Activated naive CD4-positive, alpha-beta T cell treated with anti-CD3 and anti-CD28 coated beads for 36 hours (primary cell): Measurements from ENCODE around the gene RDH16. TPM values are rescaled to one million over a fixed set of nuclear protein-coding genes. Genes with fewer than 3 reads are reported as not detected.
"Not testable (repeated sequence)": the region's sequence is repeated elsewhere in the genome, so short reads cannot be mapped to it uniquely, and the experiment has no call there.

ENCODE experiments used
- CTCF ChIA-PET: fragments of 350-600 bp; sonication (Branson Sonifier 250); formaldehyde crosslinking; loops from one replicate; lab custom pipeline; 2021; ENCODE audit warnings: antibody characterized with exemption; lab: Charles Lee
- DNase-seq: peaks from one replicate; pipeline ENCODE4 v3.0.0-alpha.2; 2020
- H3K27ac Mint-ChIP-seq: one replicate; pipeline ENCODE4 v1.8.0; 2021; ENCODE audit warnings: mild to moderate bottlenecking, mixed read lengths
- H3K27me3 Mint-ChIP-seq: one replicate; pipeline ENCODE4 v1.8.0; 2021; ENCODE audit warnings: low read depth, mixed read lengths
- H3K36me3 Mint-ChIP-seq: one replicate; pipeline ENCODE4 v1.8.0; 2021; ENCODE audit warnings: low read depth, mixed read lengths
- H3K4me1 Mint-ChIP-seq: one replicate; pipeline ENCODE4 v1.8.0; 2021; ENCODE audit warnings: low read depth, mixed read lengths
- H3K4me3 Mint-ChIP-seq: one replicate; pipeline ENCODE4 v1.8.0; 2021; ENCODE audit warnings: mild to moderate bottlenecking, moderate library complexity, mixed read lengths
- H3K9me3 Mint-ChIP-seq: one replicate; pipeline ENCODE4 v1.8.0; 2021; ENCODE audit warnings: mixed read lengths
- intact Hi-C: fragments of 100-400 bp; cut with micrococcal nuclease; formaldehyde crosslinking; loops from one replicate; pipeline ENCODE4 v1.15.1; 2023
- total RNA-seq, 2 experiments: library from RNA; stranded (reverse); gene quantifications; one replicate each; pipeline ENCODE4 v1.2.3, GENCODE V29; 2021

RDH16 gene
- total RNA-seq, 2 experiments from 2014 or later: 0.54 to 0.69 TPM

DNA sequence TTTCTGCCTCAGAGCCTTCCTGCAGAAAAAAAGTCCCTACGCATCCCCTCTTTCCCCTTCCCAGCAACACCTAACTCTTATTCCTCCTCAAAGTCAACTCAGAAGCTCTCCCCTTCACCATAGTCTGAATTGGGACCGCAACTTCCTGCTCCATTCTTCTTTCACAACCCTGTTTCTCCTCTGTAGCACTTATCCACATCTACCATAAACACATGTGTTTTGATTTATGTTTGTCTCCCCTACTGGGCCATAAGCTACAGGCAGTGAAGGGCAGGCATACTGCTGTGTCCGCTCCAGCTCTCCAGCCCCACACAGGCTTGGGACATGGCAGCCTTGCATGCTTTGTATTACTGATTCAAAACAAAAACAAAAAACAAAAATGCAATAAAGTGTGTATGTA is 29.1 kb downstream of the RDH16 start:
- no peaks in the 10 kb centered on the region for H3K36me3 Mint-ChIP-seq
- H3K4me3 Mint-ChIP-seq: no peak overlapping the region

DNA sequence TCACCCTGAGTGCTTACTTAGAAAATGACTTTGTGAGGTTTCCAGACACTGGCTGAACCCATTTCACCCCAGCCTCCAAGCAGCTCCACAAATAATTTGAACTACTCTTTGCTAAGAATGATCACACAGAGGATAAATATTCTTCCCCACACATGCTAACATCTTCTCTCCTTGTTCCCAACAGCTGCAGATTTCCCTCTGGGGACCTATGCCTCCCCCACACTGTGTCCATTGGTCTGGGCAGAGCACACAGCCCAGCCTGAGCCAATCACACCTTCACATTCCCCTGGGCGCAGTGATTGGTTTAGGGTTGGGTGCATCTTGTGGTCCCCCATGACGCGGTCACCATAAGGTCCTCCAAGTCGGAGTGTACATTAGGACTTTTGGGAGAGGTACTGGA is 30.1 kb downstream of the RDH16 start:
- CTCF ChIA-PET: interaction anchor here (1.1 to 1.4 kb wide), 2 partner anchors 11 to 61 kb away, joined by 3 to 5 read pairs; no protein-coding TSS in a partner anchor

More for the DNA sequence above, 29.1 kb downstream of the RDH16 start:
- intact Hi-C loops: no loop called here
- no peaks in the 10 kb centered on the region for H3K27me3 Mint-ChIP-seq
- no peak for DNase-seq
- peaks cover 9% of the 10 kb centered on the region for H3K4me1 Mint-ChIP-seq
- CTCF ChIA-PET: interaction anchor here (1.1 kb wide), 1 partner anchor 60 kb away, joined by 3 read pairs; no protein-coding TSS in a partner anchor
- no peaks in the 10 kb centered on the region for H3K9me3 Mint-ChIP-seq
- no peak overlapping the region for H3K27ac Mint-ChIP-seq

DNA sequence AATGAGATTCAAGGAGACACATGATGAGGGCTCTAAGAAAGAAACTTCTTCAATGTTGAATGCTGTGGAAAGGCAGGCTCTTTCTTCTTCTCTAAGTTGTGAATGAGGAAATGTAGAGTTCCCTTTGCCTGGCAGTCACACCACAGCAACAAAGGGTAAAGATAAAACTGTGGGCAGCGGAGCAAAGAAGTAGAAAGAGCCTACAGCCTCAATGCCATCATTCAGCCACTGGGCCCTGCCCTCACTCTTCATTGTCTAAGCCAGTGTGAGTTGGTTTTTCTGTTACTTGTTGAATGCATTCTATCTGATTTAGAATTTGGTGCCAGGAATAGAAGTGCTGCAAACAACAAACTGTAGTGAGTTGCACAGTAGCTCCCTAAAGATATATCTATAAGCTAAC is 35.4 kb downstream of the RDH16 start:
- no peak overlapping the region for H3K27ac Mint-ChIP-seq
- no peak for DNase-seq
- peaks cover 7% of the 10 kb centered on the region for H3K9me3 Mint-ChIP-seq
- intact Hi-C loops: no loop called here
- H3K27me3 Mint-ChIP-seq: no peaks in the 10 kb centered on the region
- CTCF ChIA-PET: no interaction called here
- H3K4me3 Mint-ChIP-seq: no peak overlapping the region
- no peaks in the 10 kb centered on the region for H3K36me3 Mint-ChIP-seq
- H3K4me1 Mint-ChIP-seq: no peaks in the 10 kb centered on the region

More for the DNA sequence above, 30.1 kb downstream of the RDH16 start:
- intact Hi-C loops: no loop called here
- Mint-ChIP-seq H3K4me3 (no peak overlapping the region), H3K27me3 (no peaks in the 10 kb centered on the region), H3K36me3 (no peaks in the 10 kb centered on the region), H3K27ac (no peak overlapping the region), H3K9me3 (no peaks in the 10 kb centered on the region), H3K4me1 (peaks cover 9% of the 10 kb centered on the region)
- DNase-seq: no peak

DNA sequence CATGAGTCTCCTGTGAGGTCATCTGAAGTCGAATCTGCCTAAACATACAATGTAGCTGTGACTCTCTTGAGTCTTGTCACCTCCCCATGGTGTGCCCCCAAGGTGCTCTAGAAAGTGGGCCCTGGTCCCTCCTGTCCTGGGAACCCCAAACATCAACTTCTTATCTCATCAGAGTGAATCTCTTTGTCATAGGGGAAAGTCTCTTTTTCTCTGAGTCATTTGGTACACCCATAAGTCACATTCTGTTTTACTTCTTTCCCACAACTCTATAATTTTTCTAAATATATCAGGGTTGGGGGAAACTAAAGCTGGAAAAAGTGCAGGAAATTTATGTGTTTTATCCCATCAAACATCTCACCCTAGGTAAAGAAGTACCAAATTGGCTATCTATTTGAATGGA is 36.1 kb downstream of the RDH16 start:
- H3K9me3 Mint-ChIP-seq: peaks cover 7% of the 10 kb centered on the region
- intact Hi-C loops: no loop called here
- H3K4me3 Mint-ChIP-seq: no peak overlapping the region
- no peak overlapping the region for H3K27ac Mint-ChIP-seq
- no peaks in the 10 kb centered on the region for H3K4me1 Mint-ChIP-seq
- no peaks in the 10 kb centered on the region for H3K36me3 Mint-ChIP-seq
- DNase-seq: no peak
- no peaks in the 10 kb centered on the region for H3K27me3 Mint-ChIP-seq
- CTCF ChIA-PET: no interaction called here

DNA sequence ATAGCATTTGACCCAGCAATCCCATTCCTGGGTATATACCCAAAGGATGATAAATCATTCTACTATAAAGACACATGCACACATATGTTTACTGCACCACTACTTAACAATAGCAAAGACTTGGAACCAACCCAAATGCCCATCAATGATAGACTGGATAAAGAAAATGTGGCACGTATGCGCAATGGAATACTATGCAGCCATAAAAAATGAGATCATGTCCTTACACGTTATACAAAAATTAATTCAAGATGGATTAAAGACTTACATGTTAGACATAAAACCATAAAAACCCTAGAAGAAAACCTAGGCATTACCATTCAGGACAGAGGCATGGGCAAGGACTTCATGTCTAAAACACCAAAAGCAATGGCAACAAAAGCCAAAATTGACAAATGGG is 39.3 kb downstream of the RDH16 start:
- H3K27me3 Mint-ChIP-seq, H3K27ac Mint-ChIP-seq, H3K4me1 Mint-ChIP-seq, intact Hi-C loops, H3K4me3 Mint-ChIP-seq, DNase-seq, H3K36me3 Mint-ChIP-seq, H3K9me3 Mint-ChIP-seq, CTCF ChIA-PET: not testable (repeated sequence)

DNA sequence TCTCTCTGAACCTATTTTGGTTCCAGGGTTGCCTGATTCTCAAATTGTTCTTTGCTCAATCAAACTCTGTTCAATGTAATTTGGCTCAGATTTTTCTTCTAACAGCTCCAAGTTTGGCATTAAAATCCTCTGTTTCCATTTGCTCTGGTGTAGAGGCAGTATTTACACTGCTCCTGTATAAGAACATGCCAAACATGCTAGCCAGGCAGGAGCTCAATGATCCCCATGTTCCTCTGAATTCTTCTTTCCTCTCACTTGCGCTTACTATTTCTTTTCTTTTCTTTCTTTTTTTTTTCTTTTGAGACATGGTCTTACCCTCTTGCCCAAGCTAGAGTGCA is 40.4 kb downstream of the RDH16 start:
- CTCF ChIA-PET: interaction anchor here (0.9 to 1.1 kb wide), 2 partner anchors 10 to 21 kb away, joined by 5 read pairs; no protein-coding TSS in a partner anchor
- Mint-ChIP-seq H3K27ac (no peak overlapping the region), H3K36me3 (no peaks in the 10 kb centered on the region)

DNA sequence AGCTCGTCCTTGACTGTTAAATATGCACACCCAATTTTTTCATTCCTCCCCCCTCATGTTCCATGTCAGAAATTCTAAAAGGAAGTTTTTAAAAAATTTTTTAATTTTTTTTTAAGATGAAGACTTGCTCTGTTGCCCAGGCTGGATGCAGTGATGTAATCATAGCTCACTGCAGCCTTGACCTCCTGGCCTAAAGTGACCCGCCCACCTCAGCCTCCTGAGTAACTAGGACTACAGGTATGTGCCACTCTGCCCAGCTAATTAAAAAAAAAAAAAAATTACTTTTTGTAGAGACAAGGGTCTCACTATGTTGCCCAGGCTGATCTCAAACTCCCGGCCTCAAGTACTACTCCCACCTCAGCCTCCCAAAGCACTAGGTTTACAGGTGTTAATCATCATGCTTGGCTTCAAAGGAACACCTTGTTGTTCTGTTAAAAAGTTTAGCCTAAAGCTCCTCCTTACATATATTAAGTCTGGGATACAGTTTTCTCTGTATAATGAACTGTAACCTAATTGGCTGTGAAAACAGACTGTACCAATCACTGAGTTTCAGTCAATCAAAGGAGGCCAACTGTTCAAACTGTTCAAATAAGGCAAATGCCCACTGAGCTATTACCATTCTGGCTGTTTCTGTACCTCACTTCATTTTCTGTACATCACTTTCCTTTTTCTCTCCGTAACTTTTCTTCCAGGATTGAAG is 41.0 kb downstream of the RDH16 start:
- no peak for DNase-seq
- Mint-ChIP-seq H3K27ac (no peak overlapping the region), H3K27me3 (peaks cover 3% of the 10 kb centered on the region), H3K36me3 (no peaks in the 10 kb centered on the region), H3K9me3 (peaks cover 7% of the 10 kb centered on the region), H3K4me1 (no peaks in the 10 kb centered on the region), H3K4me3 (no peak overlapping the region)
- intact Hi-C loops: no loop called here
- CTCF ChIA-PET: interaction anchor here (0.9 to 1.3 kb wide), 3 partner anchors 11 to 71 kb away, joined by 5 to 7 read pairs (median 5); no protein-coding TSS in a partner anchor

More for the DNA sequence above, 40.4 kb downstream of the RDH16 start:
- peaks cover 1% of the 10 kb centered on the region for H3K27me3 Mint-ChIP-seq
- H3K4me1 Mint-ChIP-seq: no peaks in the 10 kb centered on the region
- no peak for DNase-seq
- intact Hi-C loops: no loop called here
- no peak overlapping the region for H3K4me3 Mint-ChIP-seq
- H3K9me3 Mint-ChIP-seq: peaks cover 7% of the 10 kb centered on the region

DNA sequence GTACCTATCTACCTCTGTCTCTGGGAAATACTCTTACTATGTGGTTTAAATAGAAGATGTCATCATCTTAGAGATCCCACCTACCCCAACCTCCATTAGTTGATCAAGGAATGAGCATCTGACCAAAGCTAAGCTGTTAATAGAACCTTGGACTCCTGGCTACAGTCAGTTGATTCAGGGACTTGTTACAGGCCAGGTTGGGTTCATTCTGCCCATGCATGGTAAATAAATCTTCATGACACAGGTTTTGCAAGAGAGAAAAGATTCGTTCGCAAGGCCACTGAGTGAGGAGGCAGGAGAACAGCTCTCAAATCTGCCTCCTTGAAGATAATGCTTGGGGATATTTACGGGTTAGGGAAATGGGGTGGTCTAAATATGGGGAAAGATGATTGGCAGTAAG is 42.7 kb downstream of the RDH16 start:
- Mint-ChIP-seq H3K27ac (no peak overlapping the region), H3K36me3 (no peaks in the 10 kb centered on the region), H3K27me3 (peaks cover 3% of the 10 kb centered on the region), H3K4me1 (no peaks in the 10 kb centered on the region), H3K4me3 (no peak overlapping the region), H3K9me3 (peaks cover 6% of the 10 kb centered on the region)
- CTCF ChIA-PET: no interaction called here
- no peak for DNase-seq
- intact Hi-C loops: no loop called here

DNA sequence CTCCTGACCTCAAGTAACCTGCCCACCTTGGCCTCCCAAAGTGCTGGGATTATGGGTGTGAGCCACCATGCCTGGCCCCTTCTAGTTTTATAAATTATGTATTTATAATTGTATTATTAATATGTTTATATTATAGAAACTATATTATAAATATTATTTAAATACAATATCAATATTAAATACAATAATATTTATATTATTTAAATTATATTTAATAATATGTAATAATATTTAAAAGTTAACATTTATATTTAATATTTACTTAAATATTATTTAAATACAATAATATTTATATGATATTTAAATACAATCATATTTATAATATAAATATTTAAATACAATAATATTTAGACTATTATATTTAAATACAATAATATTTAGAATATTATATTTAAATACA is 43.2 kb downstream of the RDH16 start:
- no peak overlapping the region for H3K27ac Mint-ChIP-seq
- no peaks in the 10 kb centered on the region for H3K36me3 Mint-ChIP-seq
- CTCF ChIA-PET: no interaction called here
- no peak overlapping the region for H3K4me3 Mint-ChIP-seq
- H3K9me3 Mint-ChIP-seq: peaks cover 11% of the 10 kb centered on the region
- intact Hi-C loops: no loop called here
- H3K27me3 Mint-ChIP-seq: peaks cover 3% of the 10 kb centered on the region
- H3K4me1 Mint-ChIP-seq: no peaks in the 10 kb centered on the region
- no peak for DNase-seq

DNA sequence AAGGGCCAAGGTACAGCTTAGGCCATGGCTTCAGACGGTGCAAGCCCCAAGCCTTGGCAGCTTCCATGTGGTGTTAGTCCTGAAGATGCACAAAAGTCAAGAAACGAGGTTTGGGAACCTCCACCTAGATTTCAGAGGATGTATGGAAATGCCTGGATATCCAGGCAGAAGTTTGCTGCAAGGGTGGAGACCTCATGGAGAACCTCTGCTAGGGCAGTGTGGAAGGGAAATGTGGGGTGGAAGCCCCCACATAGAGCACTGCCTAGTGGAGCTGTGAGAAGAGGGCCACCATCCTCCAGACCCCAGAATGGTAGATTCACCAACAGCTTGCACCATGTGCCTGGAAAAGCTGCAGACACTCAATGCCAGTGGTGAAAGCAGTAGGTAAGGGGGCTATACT is 48.0 kb downstream of the RDH16 start:
- H3K36me3 Mint-ChIP-seq, H3K27ac Mint-ChIP-seq, H3K27me3 Mint-ChIP-seq, DNase-seq, intact Hi-C loops, CTCF ChIA-PET, H3K4me1 Mint-ChIP-seq, H3K4me3 Mint-ChIP-seq: not testable (repeated sequence)
- peaks cover 15% of the 10 kb centered on the region for H3K9me3 Mint-ChIP-seq

DNA sequence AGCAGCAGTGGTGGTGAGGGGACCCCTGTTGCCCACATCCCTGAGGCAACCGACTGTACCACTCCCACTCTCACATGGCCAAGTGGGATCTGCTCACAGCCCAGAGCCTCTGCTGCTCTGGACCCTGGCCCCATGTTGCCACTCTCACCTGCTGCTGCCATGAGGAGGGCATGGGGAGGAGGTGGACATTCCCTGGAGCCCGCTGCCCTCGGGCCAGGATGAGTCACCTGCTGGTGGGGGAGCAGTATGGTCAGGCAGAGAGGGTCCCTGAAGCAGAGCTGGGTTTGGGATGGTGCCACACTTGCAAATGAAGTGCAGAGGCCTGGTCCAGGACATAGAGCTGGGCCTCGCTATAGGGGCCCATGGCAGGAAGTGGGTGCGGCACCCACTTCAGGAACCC is 49.3 kb downstream of the RDH16 start:
- Mint-ChIP-seq H3K9me3 (peaks cover 21% of the 10 kb centered on the region), H3K4me1 (no peaks in the 10 kb centered on the region)

DNA sequence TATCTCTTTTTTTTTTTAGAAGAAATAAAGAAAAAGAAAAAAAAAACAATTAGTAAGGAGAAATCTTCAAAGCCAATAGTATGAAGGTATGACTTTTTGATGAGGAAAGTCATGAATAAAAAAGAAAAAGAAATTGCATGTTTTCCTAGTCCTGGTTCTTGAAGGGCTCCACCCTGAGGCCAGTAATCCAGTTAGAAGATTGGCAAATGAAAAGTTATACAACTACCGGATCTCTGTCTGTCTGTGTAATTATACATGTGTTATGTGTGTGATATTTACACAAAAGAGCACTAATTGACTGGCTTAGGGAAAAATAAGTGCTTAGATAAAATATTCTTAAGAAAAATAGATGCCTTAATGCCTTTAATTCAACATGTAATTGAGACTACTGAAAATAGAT is 51.6 kb downstream of the RDH16 start:
- no peak overlapping the region for H3K27ac Mint-ChIP-seq
- no peak overlapping the region for H3K4me3 Mint-ChIP-seq

More for the DNA sequence above, 49.3 kb downstream of the RDH16 start:
- Mint-ChIP-seq H3K36me3 (no peaks in the 10 kb centered on the region), H3K27me3 (peaks cover 3% of the 10 kb centered on the region), H3K4me3 (no peak overlapping the region), H3K27ac (no peak overlapping the region)
- CTCF ChIA-PET: no interaction called here
- intact Hi-C loops: no loop called here
- DNase-seq: no peak

DNA sequence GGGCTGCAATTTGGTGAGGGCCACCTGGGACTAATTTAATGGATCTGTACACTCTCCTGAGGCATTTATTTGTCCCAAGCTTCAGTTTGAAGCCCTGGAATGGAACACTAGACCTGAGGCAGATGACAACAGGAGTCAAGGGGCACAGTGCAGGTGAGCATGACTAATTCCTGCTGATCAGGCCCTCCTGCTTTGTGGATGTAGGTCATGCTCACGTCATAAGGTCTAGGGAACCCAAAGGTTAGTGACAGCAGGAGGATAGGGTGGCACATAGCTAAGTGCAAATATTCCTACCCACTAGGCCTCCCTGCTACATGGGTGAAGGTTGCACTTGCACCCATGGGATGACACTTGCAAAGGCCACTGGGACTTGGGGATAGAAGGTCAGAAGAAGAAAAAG is 54.0 kb downstream of the RDH16 start:
- H3K4me1 Mint-ChIP-seq: no peaks in the 10 kb centered on the region
- no peak overlapping the region for H3K27ac Mint-ChIP-seq
- peaks cover 2% of the 10 kb centered on the region for H3K36me3 Mint-ChIP-seq
- H3K9me3 Mint-ChIP-seq: peaks cover 29% of the 10 kb centered on the region
- no peaks in the 10 kb centered on the region for H3K27me3 Mint-ChIP-seq
- no peak overlapping the region for H3K4me3 Mint-ChIP-seq
- intact Hi-C loops: no loop called here
- CTCF ChIA-PET: no interaction called here
- no peak for DNase-seq

More for the DNA sequence above, 51.6 kb downstream of the RDH16 start:
- DNase-seq: no peak
- Mint-ChIP-seq H3K9me3 (peaks cover 30% of the 10 kb centered on the region), H3K36me3 (peaks cover 2% of the 10 kb centered on the region), H3K4me1 (no peaks in the 10 kb centered on the region), H3K27me3 (no peaks in the 10 kb centered on the region)
- intact Hi-C loops: no loop called here
- CTCF ChIA-PET: no interaction called here
